OCI-LY3 (cell line): Measurements from ENCODE around the gene TNFRSF14.

ENCODE experiments used
- CTCF ChIP-seq: fragments of 200-600, 300-600 bp; sonication (generic); IDR thresholded peaks from 2 replicates; pipeline ENCODE4 v1.5.1; 2014; ENCODE audit warnings: antibody characterized with exemption, low read length, low read depth
- EZH2phosphoT487 ChIP-seq: fragments of 200-600 bp; shearing (Covaris generic); IDR thresholded peaks from 2 replicates; pipeline ENCODE4 v1.6.1; 2018; ENCODE audit warnings: antibody characterized with exemption, mixed run types, low read depth

- TF ChIP-seq CTCF (no peak), EZH2phosphoT487 (no peak)
Observed at GRCh38 chr1:2569060-2569459, 12.9 kb downstream of the TNFRSF14 start.
